ENCODE results near the gene DCHS1. TPM values are rescaled to one million over a fixed set of nuclear protein-coding genes. Genes with fewer than 3 reads are reported as not detected.
"Not testable (repeated sequence)": the region's sequence is repeated elsewhere in the genome, so short reads cannot be mapped to it uniquely, and the experiment has no call there.

DCHS1 gene
- total RNA-seq, 4 donors from 2014 or later = 5.5 to 17.7 (median 14.0) TPM

DNA sequence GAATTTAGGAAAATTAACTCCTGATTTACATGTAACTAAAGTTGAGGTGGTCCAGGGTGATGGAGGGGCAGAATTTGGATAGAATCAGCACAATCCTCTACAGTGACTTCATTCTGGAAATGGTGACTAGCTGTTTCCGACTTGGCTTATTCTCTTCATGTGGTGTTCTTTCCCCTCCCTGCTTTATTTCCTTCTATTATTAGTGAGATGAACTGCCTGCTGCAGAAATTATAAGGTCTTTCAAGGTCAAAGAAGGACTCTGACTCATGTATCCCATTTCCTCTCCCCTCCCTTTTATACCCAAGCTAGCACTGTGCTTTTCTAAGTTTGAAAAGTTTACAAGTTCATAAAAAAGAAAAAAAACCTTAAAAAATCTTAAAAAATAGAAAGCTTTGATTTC, 39.8 kb upstream of the DCHS1 start:
- Histone ChIP-seq H3K4me1 (peaks cover 0 to 16% (median 0%) of the 10 kb centered on the region in 4 donors), H3K9me3 (no peaks in the 10 kb centered on the region), H3K27ac (peak overlapping the region; percentile 33 to 64 (median 42)), H3K4me3 (no peak overlapping the region), H3K36me3 (no peaks in the 10 kb centered on the region), H3K27me3 (no peaks in the 10 kb centered on the region)
- in situ Hi-C loops (cut with MboI; ENCODE audit: low pct_ligation_motif_present in 1 of 4, low pct_unique_long_range_greater_than_20kb in 1 of 4, low sequenced_read_pairs in 3 of 4) = no loop called here
- DNase-seq = no peak
- intact Hi-C loops (cut with DNase I; ENCODE audit: low total_unique reads) = no loop called here
- WGBS, 2 donors (ENCODE audit: low coverage in 1 of 2) = 52 to 80% methylated on average over 1 of the region's 1 CpG
- TF ChIP-seq POLR2A (IDR thresholded peaks at IDR 0.05) (no peak), POLR2AphosphoS5 (IDR thresholded peaks at IDR 0.05) (peak in 1 of 3 donors; percentile 32)

DNA sequence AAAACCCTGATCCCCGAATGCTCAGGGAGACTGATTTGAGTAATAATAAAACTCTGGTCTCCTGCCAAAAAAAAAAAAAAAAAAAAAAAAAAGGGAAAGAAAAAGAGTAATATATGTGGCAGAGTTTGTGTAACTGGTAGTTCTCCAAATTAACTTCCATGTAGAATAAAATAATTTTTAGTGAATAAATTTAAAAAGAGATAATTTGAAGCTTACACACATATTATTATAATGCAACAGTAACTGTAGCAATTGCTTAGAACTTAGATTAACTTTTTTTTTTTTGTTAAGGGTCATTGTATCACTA, 38.6 kb upstream of the DCHS1 start:
- Histone ChIP-seq H3K4me1 (peaks cover 0 to 16% (median 0%) of the 10 kb centered on the region in 4 donors), H3K9me3 (no peaks in the 10 kb centered on the region), H3K4me3 (no peak overlapping the region), H3K36me3 (no peaks in the 10 kb centered on the region), H3K27ac (peak overlapping the region in 3 of 4 donors; percentile 11 to 64 (median 41)), H3K27me3 (no peaks in the 10 kb centered on the region)
- TF ChIP-seq POLR2AphosphoS5 (IDR thresholded peaks at IDR 0.05) (no peak), EP300 (IDR thresholded peaks at IDR 0.05; ENCODE audit: low read depth) (no peak), POLR2A (IDR thresholded peaks at IDR 0.05) (no peak)
- TF ChIP-seq, protein P1, sequence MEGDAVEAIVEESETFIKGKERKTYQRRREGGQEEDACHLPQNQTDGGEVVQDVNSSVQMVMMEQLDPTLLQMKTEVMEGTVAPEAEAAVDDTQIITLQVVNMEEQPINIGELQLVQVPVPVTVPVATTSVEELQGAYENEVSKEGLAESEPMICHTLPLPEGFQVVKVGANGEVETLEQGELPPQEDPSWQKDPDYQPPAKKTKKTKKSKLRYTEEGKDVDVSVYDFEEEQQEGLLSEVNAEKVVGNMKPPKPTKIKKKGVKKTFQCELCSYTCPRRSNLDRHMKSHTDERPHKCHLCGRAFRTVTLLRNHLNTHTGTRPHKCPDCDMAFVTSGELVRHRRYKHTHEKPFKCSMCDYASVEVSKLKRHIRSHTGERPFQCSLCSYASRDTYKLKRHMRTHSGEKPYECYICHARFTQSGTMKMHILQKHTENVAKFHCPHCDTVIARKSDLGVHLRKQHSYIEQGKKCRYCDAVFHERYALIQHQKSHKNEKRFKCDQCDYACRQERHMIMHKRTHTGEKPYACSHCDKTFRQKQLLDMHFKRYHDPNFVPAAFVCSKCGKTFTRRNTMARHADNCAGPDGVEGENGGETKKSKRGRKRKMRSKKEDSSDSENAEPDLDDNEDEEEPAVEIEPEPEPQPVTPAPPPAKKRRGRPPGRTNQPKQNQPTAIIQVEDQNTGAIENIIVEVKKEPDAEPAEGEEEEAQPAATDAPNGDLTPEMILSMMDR (IDR thresholded peaks at IDR 0.05) = no peak
- in situ Hi-C loops (cut with MboI; ENCODE audit: low pct_ligation_motif_present in 1 of 4, low pct_unique_long_range_greater_than_20kb in 1 of 4, low sequenced_read_pairs in 3 of 4) (no loop called here), intact Hi-C loops (cut with DNase I; ENCODE audit: low total_unique reads) (no loop called here)
- WGBS, 2 donors (ENCODE audit: low coverage in 1 of 2) = 0% methylated on average over 1 of the region's 1 CpG; no CpG with 5 or more reads in 1 of the 2 donors
- DNase-seq = no peak

DNA sequence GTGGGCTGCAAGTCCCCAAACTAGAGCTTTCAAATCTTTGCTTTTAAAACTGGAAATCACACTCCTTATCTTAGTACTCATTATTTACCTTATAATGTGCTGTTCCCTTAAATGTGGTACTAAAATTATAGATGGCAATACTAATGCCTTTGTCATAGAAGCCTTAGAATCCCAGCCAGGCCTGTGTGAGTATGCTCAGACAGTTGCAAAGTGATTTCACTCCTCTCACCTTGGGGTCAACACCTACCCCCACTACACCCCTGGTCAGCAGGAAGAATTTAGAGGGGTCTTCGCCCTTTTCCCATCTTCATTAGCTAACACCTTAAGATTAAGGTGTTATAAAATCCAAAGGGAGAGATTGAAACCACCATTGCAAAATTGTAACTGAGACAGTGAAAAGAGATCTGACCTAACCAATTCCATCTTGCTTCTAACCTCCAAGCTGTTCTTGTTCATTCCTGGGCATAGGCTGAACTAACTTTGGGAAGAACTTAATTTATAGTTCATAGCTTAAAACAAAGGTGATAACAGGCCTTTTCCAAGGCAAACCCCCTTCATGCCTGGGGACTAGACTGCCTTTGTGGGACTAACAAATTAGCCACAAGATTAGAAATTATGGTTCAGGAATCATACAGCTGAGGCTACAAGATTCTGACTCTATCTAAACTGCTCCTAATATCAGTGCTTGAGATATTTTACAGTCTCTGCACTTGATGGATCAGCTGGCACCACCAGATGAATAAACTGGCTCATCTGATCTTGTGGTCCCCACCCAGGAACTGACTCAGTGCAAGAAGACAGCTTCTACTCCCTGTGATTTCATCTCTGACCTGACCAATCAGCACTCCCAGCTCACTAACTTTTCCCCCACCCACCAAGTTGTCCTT, 38.0 kb upstream of the DCHS1 start:
- H3K27ac ChIP-seq = no peak overlapping the region
- TF ChIP-seq EP300 (IDR thresholded peaks at IDR 0.05; ENCODE audit: low read depth) = no peak
- no peak for TF ChIP-seq POLR2A (IDR thresholded peaks at IDR 0.05)
- TF ChIP-seq POLR2AphosphoS5 (IDR thresholded peaks at IDR 0.05) = no peak
- TF ChIP-seq, protein P1 (IDR thresholded peaks at IDR 0.05) = no peak
- H3K4me3 ChIP-seq = no peak overlapping the region
- H3K4me1 ChIP-seq = peaks cover 0 to 16% (median 0%) of the 10 kb centered on the region in 4 donors
- in situ Hi-C loops (cut with MboI; ENCODE audit: low pct_ligation_motif_present in 1 of 4, low pct_unique_long_range_greater_than_20kb in 1 of 4, low sequenced_read_pairs in 3 of 4) (no loop called here), intact Hi-C loops (cut with DNase I; ENCODE audit: low total_unique reads) (no loop called here)
- H3K9me3 ChIP-seq = no peaks in the 10 kb centered on the region
- DNase-seq = no peak
- H3K27me3 ChIP-seq = no peaks in the 10 kb centered on the region
- no peaks in the 10 kb centered on the region for H3K36me3 ChIP-seq
- WGBS, 2 donors (ENCODE audit: low coverage in 1 of 2) = 94% methylated on average over 1 of the region's 1 CpG; no CpG with 5 or more reads in 1 of the 2 donors

DNA sequence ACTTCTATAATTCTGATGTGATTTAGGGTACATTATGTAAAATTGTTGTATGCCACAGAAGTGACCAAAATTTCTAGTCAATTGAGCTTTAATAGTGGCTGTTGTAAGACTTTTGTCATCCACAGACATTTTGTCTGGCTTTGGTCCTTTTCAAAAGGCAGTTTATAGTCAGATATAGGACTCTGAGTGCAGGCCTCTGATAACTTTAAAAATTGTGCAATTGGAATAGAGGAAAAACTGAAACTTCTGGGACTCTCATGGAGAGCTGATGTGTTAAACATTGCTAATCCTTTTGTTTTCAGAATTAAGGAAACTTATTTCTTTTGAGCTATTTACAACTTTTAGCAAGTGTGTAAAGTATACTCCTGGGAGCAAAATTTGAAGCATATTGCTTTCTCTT, 36.5 kb upstream of the DCHS1 start:
- intact Hi-C loops (cut with DNase I; ENCODE audit: low total_unique reads) = no loop called here
- Histone ChIP-seq H3K4me3 (no peak overlapping the region), H3K27me3 (no peaks in the 10 kb centered on the region), H3K36me3 (no peaks in the 10 kb centered on the region), H3K4me1 (peaks cover 0 to 16% (median 0%) of the 10 kb centered on the region in 4 donors), H3K9me3 (no peaks in the 10 kb centered on the region), H3K27ac (no peak overlapping the region)
- in situ Hi-C loops (cut with MboI; ENCODE audit: low pct_ligation_motif_present in 1 of 4, low pct_unique_long_range_greater_than_20kb in 1 of 4, low sequenced_read_pairs in 3 of 4) = no loop called here
- TF ChIP-seq POLR2A (IDR thresholded peaks at IDR 0.05) (no peak), POLR2AphosphoS5 (IDR thresholded peaks at IDR 0.05) (no peak), EP300 (IDR thresholded peaks at IDR 0.05; ENCODE audit: low read depth) (no peak)
- TF ChIP-seq, protein P1 (IDR thresholded peaks at IDR 0.05) = no peak
- no peak for DNase-seq

DNA sequence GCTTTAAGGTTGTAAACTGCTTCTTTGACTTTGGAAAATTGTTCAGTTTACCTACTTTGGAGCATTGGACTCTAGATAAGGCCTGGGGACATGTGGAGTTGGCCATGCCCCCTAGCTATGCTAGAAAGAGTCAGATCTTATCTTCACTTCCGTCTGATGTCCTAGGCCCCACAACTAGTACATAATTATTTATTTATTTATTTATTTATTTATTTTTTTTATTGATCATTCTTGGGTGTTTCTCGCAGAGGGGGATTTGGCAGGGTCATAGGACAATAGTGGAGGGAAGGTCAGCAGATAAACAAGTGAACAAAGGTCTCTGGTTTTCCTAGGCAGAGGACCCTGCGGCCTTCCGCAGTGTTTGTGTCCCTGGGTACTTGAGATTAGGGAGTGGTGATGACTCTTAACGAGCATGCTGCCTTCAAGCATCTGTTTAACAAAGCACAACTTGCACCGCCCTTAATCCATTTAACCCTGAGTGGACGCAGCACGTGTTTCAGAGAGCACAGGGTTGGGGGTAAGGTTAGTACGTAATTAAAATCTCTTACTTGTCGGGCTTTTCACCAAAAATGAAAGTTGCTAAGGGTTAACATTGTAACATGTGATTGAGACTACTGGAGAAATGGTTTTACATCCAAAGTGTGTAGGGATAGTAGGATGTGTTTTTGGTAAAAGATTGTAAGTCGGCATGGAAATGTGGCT, 35.0 kb upstream of the DCHS1 start:
- H3K4me3 ChIP-seq; H3K27ac ChIP-seq; intact Hi-C loops (cut with DNase I; ENCODE audit: low total_unique reads); H3K4me1 ChIP-seq; DNase-seq; H3K27me3 ChIP-seq; H3K36me3 ChIP-seq; in situ Hi-C loops (cut with MboI; ENCODE audit: low pct_ligation_motif_present in 1 of 4, low pct_unique_long_range_greater_than_20kb in 1 of 4, low sequenced_read_pairs in 3 of 4); H3K9me3 ChIP-seq: not testable (repeated sequence)
- 80 to 84% methylated on average over 3 to 9 of the region's 11 CpGs for WGBS, 2 donors (ENCODE audit: low coverage in 1 of 2)
